Measurements from ENCODE around the gene PTPN20.

PTPN20 gene

DNA sequence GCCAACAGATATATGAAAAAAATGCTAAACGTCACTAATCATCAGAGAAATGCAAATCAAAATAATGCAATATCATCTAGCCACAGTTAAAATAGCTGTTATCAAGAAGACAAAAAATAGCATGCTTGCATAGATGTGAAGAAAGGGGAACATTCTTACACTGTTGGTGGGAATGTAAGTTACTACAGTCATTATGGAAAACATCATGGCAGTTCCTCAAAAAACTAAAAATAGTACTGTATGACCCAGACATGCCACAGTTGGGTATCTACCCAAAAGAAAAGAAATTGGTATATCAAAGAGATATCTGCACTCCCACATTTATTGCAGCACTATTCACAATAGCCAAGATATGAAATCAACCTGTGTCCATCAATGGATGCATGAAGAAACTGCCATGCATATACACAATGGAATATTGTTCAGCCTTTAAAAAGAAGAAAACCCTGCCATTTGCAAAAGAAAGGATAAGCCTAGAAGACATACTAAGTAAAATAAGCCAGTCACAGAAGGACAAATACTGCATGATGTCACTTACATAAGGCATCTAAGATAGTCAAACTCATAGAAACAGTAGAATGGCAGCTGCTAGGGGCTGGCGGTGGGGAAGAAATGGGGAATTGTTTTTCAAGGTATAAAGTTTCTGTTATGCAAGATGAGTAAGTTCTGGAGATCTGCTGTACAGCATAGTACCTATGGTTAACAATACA, 107.0 kb downstream of the PTPN20 start:
- TF ChIP-seq GATA2 (IDR thresholded peaks at IDR 0.05; ENCODE audit: low read depth, low read length) = no peak
- TF ChIP-seq GATA3 (IDR thresholded peaks at IDR 0.05; ENCODE audit: low read depth, low read length) = no peak

DNA sequence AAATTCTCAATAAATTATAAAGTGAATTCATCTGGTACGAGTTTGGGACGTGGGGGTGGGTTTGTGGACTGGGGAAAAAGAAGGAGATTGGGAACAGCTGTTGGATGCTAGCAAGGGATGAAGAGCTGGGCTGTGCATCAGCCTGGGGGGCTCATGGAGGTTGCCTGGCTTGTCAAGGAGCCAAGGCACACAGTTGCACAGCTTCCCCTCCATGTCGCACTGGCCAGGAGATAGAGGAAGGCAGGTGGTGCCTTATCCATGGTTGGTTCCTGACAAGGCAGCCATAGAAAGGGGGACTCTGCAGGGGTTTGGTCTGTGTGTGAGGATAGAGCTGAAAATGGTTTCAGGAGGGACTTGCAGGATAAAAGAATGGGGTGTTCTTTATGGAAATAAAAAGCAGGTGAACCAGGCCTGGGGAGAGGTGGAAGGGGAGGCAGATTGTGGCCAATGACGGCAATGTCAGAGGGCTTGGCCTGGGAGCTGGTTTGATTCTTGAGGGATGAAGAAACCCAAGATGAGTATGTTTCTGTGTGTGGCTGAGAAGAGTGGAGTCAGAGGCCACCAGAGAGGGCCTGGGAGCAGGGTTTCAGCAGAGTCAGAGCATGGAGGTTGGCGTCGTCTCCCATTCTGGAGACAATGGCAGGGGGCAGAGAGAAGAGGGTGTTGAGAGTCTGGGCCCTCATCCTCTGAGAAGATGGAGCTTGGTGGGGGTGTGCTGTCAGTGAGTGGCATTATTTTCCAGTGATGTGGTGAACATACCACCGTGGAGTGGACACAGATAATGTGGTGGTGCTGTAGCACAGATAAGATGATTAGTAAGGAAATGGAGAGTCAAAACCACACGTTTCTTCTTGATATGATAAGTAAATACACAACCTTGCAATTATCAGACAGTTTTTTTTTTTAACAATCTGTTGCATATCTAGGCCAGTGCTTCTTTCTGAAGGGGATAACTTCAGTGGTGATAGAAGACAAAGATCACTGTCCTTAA, 108.2 kb downstream of the PTPN20 start:
- TF ChIP-seq GATA3 (IDR thresholded peaks at IDR 0.05; ENCODE audit: low read depth, low read length) (no peak), GATA2 (IDR thresholded peaks at IDR 0.05; ENCODE audit: low read depth, low read length) (no peak)

DNA sequence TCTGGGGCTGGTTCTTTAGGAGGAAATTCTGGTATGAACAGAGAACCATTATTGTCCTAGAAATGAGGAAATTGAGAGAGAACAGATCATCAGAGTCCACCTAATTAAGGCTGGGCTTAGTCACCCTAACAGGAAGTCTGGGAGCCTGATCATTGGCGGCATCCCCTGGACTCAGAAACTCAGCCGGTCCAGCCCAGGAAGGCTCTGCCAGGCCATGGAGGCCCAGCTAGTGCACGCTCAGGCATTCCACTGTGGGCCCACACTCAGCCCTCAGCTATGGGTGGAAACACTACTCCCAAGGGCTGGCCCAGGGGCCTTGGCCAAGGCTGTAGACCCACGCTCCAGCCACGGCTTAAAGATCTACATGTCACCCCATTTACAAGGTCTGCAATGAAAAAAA, 109.2 kb downstream of the PTPN20 start:
- TF ChIP-seq GATA3 (IDR thresholded peaks at IDR 0.05; ENCODE audit: low read depth, low read length) (no peak), GATA2 (IDR thresholded peaks at IDR 0.05; ENCODE audit: low read depth, low read length) (no peak)

DNA sequence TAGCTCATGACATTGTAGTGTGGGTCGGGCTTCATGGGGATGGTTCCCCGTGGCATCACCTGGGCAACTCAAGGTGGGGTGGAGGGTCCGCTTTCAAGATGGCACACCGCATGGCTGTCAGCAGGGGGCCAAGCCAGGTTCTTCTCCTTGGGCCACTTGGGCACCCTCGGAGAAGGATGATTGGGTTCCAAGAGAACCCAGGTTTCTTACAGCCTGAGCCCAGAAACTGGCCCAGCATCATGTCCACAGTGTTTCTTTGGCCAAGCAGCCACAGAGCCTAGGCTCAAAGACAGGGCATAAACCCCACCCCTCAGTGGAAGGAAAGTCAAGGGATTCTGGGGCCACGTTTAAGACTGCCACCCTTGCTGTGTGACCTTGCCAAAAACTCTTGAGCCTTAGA, 110.6 kb downstream of the PTPN20 start:
- TF ChIP-seq GATA2 (IDR thresholded peaks at IDR 0.05; ENCODE audit: low read depth, low read length) (no peak), GATA3 (IDR thresholded peaks at IDR 0.05; ENCODE audit: low read depth, low read length) (no peak)

DNA sequence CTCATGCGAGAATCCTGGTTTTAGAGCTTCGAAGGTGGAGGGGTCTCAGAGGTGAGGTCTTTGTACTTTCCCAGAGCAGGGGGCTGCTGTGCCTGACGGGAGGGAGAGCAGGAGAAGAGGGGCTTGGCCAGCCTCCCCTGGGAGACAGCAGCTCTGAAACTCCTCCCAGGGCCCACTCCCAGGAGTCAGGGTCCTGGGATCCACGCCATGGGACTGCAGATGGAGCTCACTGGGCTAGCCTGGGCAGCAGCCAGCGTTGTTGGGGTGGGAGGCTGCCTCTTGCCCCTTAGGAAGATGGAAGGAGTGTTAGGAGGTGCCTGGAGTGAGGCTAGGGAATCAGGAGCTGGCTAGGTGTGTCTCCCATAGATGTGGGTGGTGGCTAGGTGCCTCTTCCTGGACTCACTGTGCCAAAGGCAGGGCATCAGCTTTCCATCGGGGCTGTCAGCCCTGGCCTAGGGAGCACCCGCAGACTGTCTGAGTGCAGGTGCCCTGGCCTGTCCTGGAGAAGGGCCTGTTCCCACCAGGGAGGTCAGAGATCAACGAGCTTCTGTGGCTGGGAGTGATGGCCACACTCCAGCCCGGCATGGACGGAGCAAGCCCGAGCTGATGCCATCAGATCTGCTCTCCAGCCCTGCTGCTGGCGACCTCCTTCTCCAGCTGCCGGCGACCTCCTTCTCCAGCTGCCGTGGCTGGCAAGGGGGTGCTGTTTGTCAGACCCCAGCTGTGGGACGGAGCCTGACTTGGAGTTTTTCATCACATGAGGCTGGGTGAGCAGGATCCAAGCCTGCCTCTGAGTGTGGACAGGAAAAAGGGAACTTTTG, 111.3 kb downstream of the PTPN20 start:
- TF ChIP-seq GATA3 (IDR thresholded peaks at IDR 0.05; ENCODE audit: low read depth, low read length) (no peak), GATA2 (IDR thresholded peaks at IDR 0.05; ENCODE audit: low read depth, low read length) (no peak)

- no peak for TF ChIP-seq GATA3 (IDR thresholded peaks at IDR 0.05; ENCODE audit: low read depth, low read length)
- no peak for TF ChIP-seq GATA2 (IDR thresholded peaks at IDR 0.05; ENCODE audit: low read depth, low read length)
Measured at GRCh38 chr10:47023237-47024045, 112.2 kb downstream of the PTPN20 start.

DNA sequence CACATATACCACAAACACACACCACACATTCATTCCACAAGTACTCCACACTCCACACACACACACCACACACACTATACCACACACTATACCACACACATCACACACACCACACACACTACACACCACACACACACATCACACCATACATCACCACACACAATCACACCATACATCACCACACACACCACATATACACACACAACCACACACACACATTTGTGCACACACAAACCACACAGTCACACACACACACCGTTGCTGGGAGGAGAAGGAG, 112.8 kb downstream of the PTPN20 start:
- TF ChIP-seq GATA2 (IDR thresholded peaks at IDR 0.05; ENCODE audit: low read depth, low read length) = no peak
- TF ChIP-seq GATA3 (IDR thresholded peaks at IDR 0.05; ENCODE audit: low read depth, low read length) = no peak

- TF ChIP-seq GATA3 (IDR thresholded peaks at IDR 0.05; ENCODE audit: low read depth, low read length) (no peak), GATA2 (IDR thresholded peaks at IDR 0.05; ENCODE audit: low read depth, low read length) (no peak)
Measured at GRCh38 chr10:47024399-47025252, 113.4 kb downstream of the PTPN20 start.

DNA sequence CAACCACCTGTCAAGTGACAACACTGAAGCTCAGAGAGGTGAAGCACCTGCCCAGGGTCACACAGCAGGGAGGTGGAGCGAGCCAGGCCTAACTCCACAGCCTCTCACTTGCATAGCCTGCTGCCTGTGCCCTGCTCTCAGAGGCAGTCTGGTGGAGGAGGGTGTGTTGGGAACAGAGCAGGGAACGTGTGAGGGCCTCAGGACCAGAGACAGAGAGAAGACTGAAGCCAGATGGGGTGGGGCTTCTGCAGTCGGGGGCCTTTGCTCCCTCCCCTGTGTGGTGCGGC, 114.0 kb downstream of the PTPN20 start:
- no peak for TF ChIP-seq GATA2 (IDR thresholded peaks at IDR 0.05; ENCODE audit: low read depth, low read length)

GRCh38 chr10:47025540-47026300, 114.5 kb downstream of the PTPN20 start:
- TF ChIP-seq GATA3 (IDR thresholded peaks at IDR 0.05; ENCODE audit: low read depth, low read length) (no peak), GATA2 (IDR thresholded peaks at IDR 0.05; ENCODE audit: low read depth, low read length) (no peak)

GRCh38 chr10:47026301-47027107, 115.3 kb downstream of the PTPN20 start:
- TF ChIP-seq GATA3 (IDR thresholded peaks at IDR 0.05; ENCODE audit: low read depth, low read length) = no peak
- TF ChIP-seq GATA2 (IDR thresholded peaks at IDR 0.05; ENCODE audit: low read depth, low read length) = no peak
